Ovary (tissue), 3 donors: Measurements from ENCODE around the gene ARMC2.

Experiments used
- CTCF ChIP-seq, 3 donors: fragments of 450-650 bp in 2 of 3; fragments of 200-600 bp in 1 of 3; IDR thresholded peaks; one replicate each; pipeline versions ENCODE4 v1.5.1 to v1.8.0; 2016 to 2022; ENCODE audit warnings: antibody characterized with exemption in 3 of 3, mild to moderate bottlenecking in 1 of 3
- EP300 ChIP-seq: sonication (generic); formaldehyde crosslinking; IDR thresholded peaks from one replicate; pipeline ENCODE4 v1.6.1; 2017; ENCODE audit warnings: antibody characterized with exemption
- POLR2A ChIP-seq: fragments of 450-650 bp; IDR thresholded peaks from one replicate; pipeline ENCODE4 v1.6.1; 2017; ENCODE audit warnings: antibody characterized with exemption, mild to moderate bottlenecking, moderate library complexity
- donor health status: DM: no; HTN: no; CAD: no.

GRCh38 chr6:108884211-108885059 lies 36.2 kb downstream of the ARMC2 start:
- TF ChIP-seq CTCF (IDR thresholded peaks at IDR 0.05), result no peak
- TF ChIP-seq EP300, result no peak
- no peak for TF ChIP-seq POLR2A
